GM19240 (cell line): ENCODE data around the gene LAG3.

Experiments used
- DNase-seq: peaks from one replicate; pipeline ENCODE4 v3.0.0; 2011; ENCODE audit warnings: low spot score; ENCODE audit not compliant: insufficient read length

LAG3 gene

GRCh38 chr12:6822426-6823135 is 50.3 kb downstream of the LAG3 start:
- DNase-seq: no peak

- no peak for DNase-seq
Measured at GRCh38 chr12:6823182-6824084, 51.1 kb downstream of the LAG3 start.

GRCh38 chr12:6824085-6824775 is 51.9 kb downstream of the LAG3 start:
- DNase-seq: no peak

- no peak for DNase-seq
Measured at GRCh38 chr12:6824901-6825381, 52.6 kb downstream of the LAG3 start.

- DNase-seq: peak; percentile 94
Measured at GRCh38 chr12:6825398-6826124, 53.2 kb downstream of the LAG3 start.

GRCh38 chr12:6826125-6826733 is 53.9 kb downstream of the LAG3 start:
- DNase-seq: no peak

GRCh38 chr12:6826734-6827436 is 54.6 kb downstream of the LAG3 start:
- DNase-seq: no peak

GRCh38 chr12:6827437-6827911 is 55.2 kb downstream of the LAG3 start:
- no peak for DNase-seq
